Type B pancreatic cell (in vitro differentiated cells): ENCODE data around the gene KLF16. TPM values are rescaled to one million over a fixed set of nuclear protein-coding genes. Genes with fewer than 3 reads are reported as not detected.

Source experiments
- DNase-seq: peaks from one replicate; pipeline ENCODE4 v3.0.0; 2021; ENCODE audit warnings: mixed read lengths; ENCODE audit not compliant: unreplicated experiment; ENCODE audit errors: extremely low spot score
- H3K27ac Mint-ChIP-seq: 2 replicates; pipeline ENCODE4 v1.8.0; 2021; ENCODE audit warnings: mild to moderate bottlenecking, mixed read lengths
- H3K27me3 Mint-ChIP-seq: 2 replicates; pipeline ENCODE4 v1.8.0; 2021; ENCODE audit warnings: mixed read lengths
- H3K36me3 Mint-ChIP-seq: 2 replicates; pipeline ENCODE4 v1.8.0; 2021; ENCODE audit warnings: mixed read lengths
- H3K4me1 Mint-ChIP-seq: one replicate; pipeline ENCODE4 v1.8.0; 2021; ENCODE audit warnings: mixed read lengths; ENCODE audit not compliant: unreplicated experiment
- H3K4me3 Mint-ChIP-seq: 2 replicates; pipeline ENCODE4 v1.8.0; 2021; ENCODE audit warnings: mild to moderate bottlenecking, mixed read lengths
- H3K9me3 Mint-ChIP-seq: 2 replicates; pipeline ENCODE4 v1.8.0; 2021; ENCODE audit warnings: mixed read lengths
- long read RNA-seq: library from polyadenylated mRNA; unstranded; transcript quantifications from one replicate; pipeline ENCODE4 v2.0.0, GENCODE V29; 2020
- total RNA-seq: library from RNA; stranded (reverse); gene quantifications from 2 replicates; pipeline ENCODE4 v1.2.1, GENCODE V29; 2021; ENCODE audit warnings: low replicate concordance
- TF ChIP-seq, protein P1 (sequence below): fragments of 200-600 bp; sonication (generic); conservative IDR thresholded peaks from 2 replicates; pipeline ENCODE4 v1.5.0; 2021; ENCODE audit warnings: antibody characterized with exemption, mild to moderate bottlenecking

The KLF16 gene
- 17.9 and 18.1 TPM in 2 replicates for total RNA-seq
- long read RNA-seq, result 0 reads

DNA sequence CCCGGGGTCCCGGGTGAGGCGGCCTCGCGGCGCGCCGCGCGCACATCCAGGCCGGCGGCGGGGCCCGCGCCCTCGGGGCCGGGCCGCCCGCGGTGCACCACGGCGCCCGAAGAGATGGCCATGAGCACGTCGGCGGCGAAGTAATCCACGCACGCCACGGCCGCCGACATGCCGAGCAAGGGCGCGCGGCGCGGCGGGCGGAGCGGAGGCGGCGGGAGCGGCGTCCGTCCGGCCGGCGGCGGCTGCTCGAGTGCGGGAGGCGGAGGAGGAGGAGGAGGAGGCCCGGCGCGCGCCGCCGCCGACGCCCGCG lies at the start of gene KLF16:
Gene KLF16 (minus strand): TSS at position 252 of the 310 bp plus-strand sequence. CDS start 82 bp downstream, at position 170.
- H3K36me3 Mint-ChIP-seq, result no peaks in the 10 kb centered on the region
- TF ChIP-seq, protein P1, sequence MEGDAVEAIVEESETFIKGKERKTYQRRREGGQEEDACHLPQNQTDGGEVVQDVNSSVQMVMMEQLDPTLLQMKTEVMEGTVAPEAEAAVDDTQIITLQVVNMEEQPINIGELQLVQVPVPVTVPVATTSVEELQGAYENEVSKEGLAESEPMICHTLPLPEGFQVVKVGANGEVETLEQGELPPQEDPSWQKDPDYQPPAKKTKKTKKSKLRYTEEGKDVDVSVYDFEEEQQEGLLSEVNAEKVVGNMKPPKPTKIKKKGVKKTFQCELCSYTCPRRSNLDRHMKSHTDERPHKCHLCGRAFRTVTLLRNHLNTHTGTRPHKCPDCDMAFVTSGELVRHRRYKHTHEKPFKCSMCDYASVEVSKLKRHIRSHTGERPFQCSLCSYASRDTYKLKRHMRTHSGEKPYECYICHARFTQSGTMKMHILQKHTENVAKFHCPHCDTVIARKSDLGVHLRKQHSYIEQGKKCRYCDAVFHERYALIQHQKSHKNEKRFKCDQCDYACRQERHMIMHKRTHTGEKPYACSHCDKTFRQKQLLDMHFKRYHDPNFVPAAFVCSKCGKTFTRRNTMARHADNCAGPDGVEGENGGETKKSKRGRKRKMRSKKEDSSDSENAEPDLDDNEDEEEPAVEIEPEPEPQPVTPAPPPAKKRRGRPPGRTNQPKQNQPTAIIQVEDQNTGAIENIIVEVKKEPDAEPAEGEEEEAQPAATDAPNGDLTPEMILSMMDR, result no peak
- no peaks in the 10 kb centered on the region for H3K9me3 Mint-ChIP-seq
- H3K27ac Mint-ChIP-seq, result peak within 1 kb of the TSS; percentile 89
- DNase-seq, result no peak
- peaks cover 15% of the 10 kb centered on the region for H3K27me3 Mint-ChIP-seq
- peak within 1 kb of the TSS; percentile 91 for H3K4me3 Mint-ChIP-seq
- H3K4me1 Mint-ChIP-seq, result peaks cover 12% of the 10 kb centered on the region

- no peaks in the 10 kb centered on the region for H3K27me3 Mint-ChIP-seq
- H3K36me3 Mint-ChIP-seq, result peaks cover 4% of the 10 kb centered on the region
- TF ChIP-seq, protein P1, result no peak
- no peak for DNase-seq
- no peak overlapping the region for H3K27ac Mint-ChIP-seq
- peaks cover 4% of the 10 kb centered on the region for H3K4me1 Mint-ChIP-seq
- H3K9me3 Mint-ChIP-seq, result no peaks in the 10 kb centered on the region
- H3K4me3 Mint-ChIP-seq, result no peak overlapping the region
Observed at GRCh38 chr19:1912760-1913505, 49.6 kb upstream of the KLF16 start.

- Mint-ChIP-seq H3K36me3 (peaks cover 4% of the 10 kb centered on the region), H3K9me3 (no peaks in the 10 kb centered on the region), H3K4me1 (peaks cover 4% of the 10 kb centered on the region), H3K27ac (no peak overlapping the region), H3K27me3 (no peaks in the 10 kb centered on the region), H3K4me3 (no peak overlapping the region)
- TF ChIP-seq, protein P1, result no peak
- no peak for DNase-seq
Observed at GRCh38 chr19:1911995-1912394, 48.6 kb upstream of the KLF16 start.

GRCh38 chr19:1911098-1911497 lies 47.7 kb upstream of the KLF16 start:
- H3K36me3 Mint-ChIP-seq, result peaks cover 4% of the 10 kb centered on the region
- H3K4me1 Mint-ChIP-seq, result peaks cover 4% of the 10 kb centered on the region
- TF ChIP-seq, protein P1, result no peak
- no peaks in the 10 kb centered on the region for H3K27me3 Mint-ChIP-seq
- DNase-seq, result no peak
- no peak overlapping the region for H3K4me3 Mint-ChIP-seq
- no peak overlapping the region for H3K27ac Mint-ChIP-seq
- no peaks in the 10 kb centered on the region for H3K9me3 Mint-ChIP-seq

- Mint-ChIP-seq H3K27me3 (no peaks in the 10 kb centered on the region), H3K4me1 (peaks cover 9% of the 10 kb centered on the region), H3K9me3 (no peaks in the 10 kb centered on the region), H3K36me3 (peaks cover 7% of the 10 kb centered on the region), H3K4me3 (peak overlapping the region; percentile 38), H3K27ac (peak overlapping the region; percentile 76)
- no peak for DNase-seq
- TF ChIP-seq, protein P1, result no peak
Observed at GRCh38 chr19:1910177-1910576, 46.8 kb upstream of the KLF16 start.
